Peyer's patch (tissue), 4 donors: ENCODE data around the gene RAB3GAP1. TPM values are rescaled to one million over a fixed set of nuclear protein-coding genes. Genes with fewer than 3 reads are reported as not detected.

ENCODE experiments used
- DNase-seq, 3 donors: peaks; one replicate each; pipeline ENCODE4 v3.0.0-alpha.2; 2017 to 2019
- H3K27ac ChIP-seq, 4 donors: fragments of 200-600 bp; sonication (generic); one replicate each; pipeline ENCODE4 v1.5.1; 2016 to 2019
- H3K27me3 ChIP-seq, 2 donors: fragments of 200-600 bp; sonication (generic); one replicate each; pipeline ENCODE4 v1.5.1; 2019
- H3K36me3 ChIP-seq, 3 donors: fragments of 200-600 bp; sonication (generic); one replicate each; pipeline ENCODE4 v1.5.1; 2016 to 2019
- H3K4me1 ChIP-seq, 4 donors: fragments of 200-600 bp; sonication (generic); one replicate each; pipeline ENCODE4 v1.5.1; 2016 to 2019
- H3K4me3 ChIP-seq, 4 donors: fragments of 200-600 bp; sonication (generic); 1 replicate in 3 of 4; 2 replicates in 1 of 4; pipeline ENCODE4 v1.5.1; 2016 to 2019; ENCODE audit warnings: mild to moderate bottlenecking in 1 of 4
- H3K9me3 ChIP-seq, 4 donors: fragments of 200-600 bp; sonication (generic); one replicate each; pipeline ENCODE4 v1.5.1; 2016 to 2019; ENCODE audit warnings: mild to moderate bottlenecking in 1 of 4
- CTCF ChIP-seq, 6 experiments: fragments of 450-650 bp in 4 of 6; fragments of 200-600 bp in 2 of 6; sonication (generic) in 1 of 6; IDR thresholded peaks; one replicate each; pipeline ENCODE4 v1.5.1; 2017 to 2019; ENCODE audit warnings: antibody characterized with exemption in 6 of 6, mild to moderate bottlenecking in 3 of 6, moderate library complexity in 1 of 6
- POLR2A ChIP-seq, 2 donors: fragments of 450-650 bp; IDR thresholded peaks; one replicate each; pipeline ENCODE4 v1.5.1; 2017; ENCODE audit warnings: antibody characterized with exemption in 2 of 2, mild to moderate bottlenecking in 2 of 2, moderate library complexity in 2 of 2
- total RNA-seq, 4 donors: library from RNA; depleted of rRNA; stranded (reverse); fragments of >200 nt; gene quantifications; one replicate each; pipeline ENCODE4 v1.1.0, GENCODE V29; 2016

The RAB3GAP1 gene
- total RNA-seq, 4 donors from 2014 or later = 34.5 to 89.1 (median 43.0) TPM

GRCh38 chr2:135189148-135189547 is 137.1 kb downstream of the RAB3GAP1 start:
- Histone ChIP-seq H3K4me3 (no peak overlapping the region), H3K36me3 (no peaks in the 10 kb centered on the region), H3K27me3 (no peaks in the 10 kb centered on the region), H3K27ac (no peak overlapping the region), H3K9me3 (no peaks in the 10 kb centered on the region), H3K4me1 (no peaks in the 10 kb centered on the region)
- TF ChIP-seq POLR2A (IDR thresholded peaks at IDR 0.05) (no peak), CTCF (IDR thresholded peaks at IDR 0.05) (no peak)
- no peak for DNase-seq

- Histone ChIP-seq H3K36me3 (no peaks in the 10 kb centered on the region), H3K27me3 (no peaks in the 10 kb centered on the region)
- DNase-seq = no peak
These were observed 138.7 kb downstream of the RAB3GAP1 start for GRCh38 chr2:135190799-135191198.

GRCh38 chr2:135198481-135198880 is 146.4 kb downstream of the RAB3GAP1 start:
- DNase-seq = no peak
- no peak overlapping the region for H3K27ac ChIP-seq
- TF ChIP-seq CTCF (IDR thresholded peaks at IDR 0.05) = no peak
- TF ChIP-seq POLR2A (IDR thresholded peaks at IDR 0.05) = no peak
- H3K9me3 ChIP-seq = no peaks in the 10 kb centered on the region
- H3K36me3 ChIP-seq = no peaks in the 10 kb centered on the region
- no peaks in the 10 kb centered on the region for H3K4me1 ChIP-seq
- H3K4me3 ChIP-seq = no peak overlapping the region
- no peaks in the 10 kb centered on the region for H3K27me3 ChIP-seq

More at GRCh38 chr2:135190799-135191198, 138.7 kb downstream of the RAB3GAP1 start:
- Histone ChIP-seq H3K4me3 (no peak overlapping the region), H3K4me1 (no peaks in the 10 kb centered on the region), H3K9me3 (no peaks in the 10 kb centered on the region), H3K27ac (no peak overlapping the region)
- no peak for TF ChIP-seq POLR2A (IDR thresholded peaks at IDR 0.05)
- TF ChIP-seq CTCF (IDR thresholded peaks at IDR 0.05) = no peak

GRCh38 chr2:135202751-135203150 is 150.7 kb downstream of the RAB3GAP1 start:
- no peak overlapping the region for H3K4me3 ChIP-seq
- no peaks in the 10 kb centered on the region for H3K4me1 ChIP-seq
- no peak for DNase-seq
- no peaks in the 10 kb centered on the region for H3K36me3 ChIP-seq
- H3K9me3 ChIP-seq = no peaks in the 10 kb centered on the region
- no peaks in the 10 kb centered on the region for H3K27me3 ChIP-seq
- TF ChIP-seq POLR2A (IDR thresholded peaks at IDR 0.05) (no peak), CTCF (IDR thresholded peaks at IDR 0.05) (no peak)
- no peak overlapping the region for H3K27ac ChIP-seq

- Histone ChIP-seq H3K27ac (no peak overlapping the region), H3K27me3 (no peaks in the 10 kb centered on the region), H3K4me1 (no peaks in the 10 kb centered on the region), H3K9me3 (no peaks in the 10 kb centered on the region), H3K4me3 (no peak overlapping the region), H3K36me3 (no peaks in the 10 kb centered on the region)
- no peak for DNase-seq
- TF ChIP-seq CTCF (IDR thresholded peaks at IDR 0.05) (no peak), POLR2A (IDR thresholded peaks at IDR 0.05) (no peak)
These were observed 151.9 kb downstream of the RAB3GAP1 start for GRCh38 chr2:135203944-135204343.

- no peak overlapping the region for H3K27ac ChIP-seq
- no peaks in the 10 kb centered on the region for H3K36me3 ChIP-seq
- no peak for TF ChIP-seq CTCF (IDR thresholded peaks at IDR 0.05)
- no peak for TF ChIP-seq POLR2A (IDR thresholded peaks at IDR 0.05)
- DNase-seq = no peak
- no peak overlapping the region for H3K4me3 ChIP-seq
- H3K4me1 ChIP-seq = no peaks in the 10 kb centered on the region
- no peaks in the 10 kb centered on the region for H3K27me3 ChIP-seq
- no peaks in the 10 kb centered on the region for H3K9me3 ChIP-seq
These were observed 155.9 kb downstream of the RAB3GAP1 start for GRCh38 chr2:135208016-135208415.
